Thoracic aorta (tissue), 2 donors: ENCODE results near the gene PCDHB16. TPM values are rescaled to one million over a fixed set of nuclear protein-coding genes. Genes with fewer than 3 reads are reported as not detected.
"Not testable (repeated sequence)": the region's sequence is repeated elsewhere in the genome, so short reads cannot be mapped to it uniquely, and the experiment has no call there.

Source experiments
- ATAC-seq: fragments of 150-250 bp; one replicate; pipeline ENCODE4 v1.8.0; 2017; ENCODE audit warnings: low read depth; ENCODE audit not compliant: insufficient number of reproducible peaks, low FRiP score
- DNase-seq: peaks from one replicate; pipeline ENCODE4 v3.0.0-alpha.2; 2020; ENCODE audit warnings: low spot score
- H3K27ac ChIP-seq, 2 donors: fragments of 200-600 bp; sonication (generic); 1 replicate in 1 of 2; 2 replicates in 1 of 2; pipeline ENCODE4 v1.5.1; 2016; ENCODE audit warnings: mild to moderate bottlenecking in 2 of 2, moderate library complexity in 2 of 2
- H3K27me3 ChIP-seq: fragments of 200-600 bp; sonication (generic); replicated peaks from 2 replicates; pipeline ENCODE4 v1.6.0; 2016; ENCODE audit warnings: mild to moderate bottlenecking; ENCODE audit not compliant: insufficient read depth
- H3K36me3 ChIP-seq: fragments of 200-600 bp; sonication (generic); one replicate; pipeline ENCODE4 v1.5.1; 2016
- H3K4me1 ChIP-seq, 2 donors: fragments of 200-600 bp; sonication (generic); 1 replicate in 1 of 2; 2 replicates in 1 of 2; pipeline versions ENCODE4 v1.5.1 to v1.6.0; 2016; ENCODE audit warnings: low read depth in 2 of 2, mild to moderate bottlenecking in 1 of 2; ENCODE audit not compliant: control insufficient read depth in 1 of 2
- H3K4me3 ChIP-seq: fragments of 200-600 bp; sonication (generic); 2 replicates; pipeline ENCODE4 v1.5.1; 2016; ENCODE audit warnings: mild to moderate bottlenecking
- H3K9me3 ChIP-seq: fragments of 200-600 bp; sonication (generic); 2 replicates; pipeline ENCODE4 v1.5.1; 2016
- CTCF ChIP-seq: fragments of 200-600 bp; sonication (generic); IDR thresholded peaks from one replicate; pipeline ENCODE4 v1.5.1; 2019; ENCODE audit warnings: antibody characterized with exemption
- total RNA-seq, 2 donors: library from RNA; depleted of rRNA; stranded (reverse); fragments of >200 nt; gene quantifications; one replicate each; pipeline versions ENCODE4 v1.1.0 to v1.2.3, GENCODE V29; 2016

Gene PCDHB16
- total RNA-seq, 2 donors from 2014 or later = 9.1 to 11.6 TPM

DNA sequence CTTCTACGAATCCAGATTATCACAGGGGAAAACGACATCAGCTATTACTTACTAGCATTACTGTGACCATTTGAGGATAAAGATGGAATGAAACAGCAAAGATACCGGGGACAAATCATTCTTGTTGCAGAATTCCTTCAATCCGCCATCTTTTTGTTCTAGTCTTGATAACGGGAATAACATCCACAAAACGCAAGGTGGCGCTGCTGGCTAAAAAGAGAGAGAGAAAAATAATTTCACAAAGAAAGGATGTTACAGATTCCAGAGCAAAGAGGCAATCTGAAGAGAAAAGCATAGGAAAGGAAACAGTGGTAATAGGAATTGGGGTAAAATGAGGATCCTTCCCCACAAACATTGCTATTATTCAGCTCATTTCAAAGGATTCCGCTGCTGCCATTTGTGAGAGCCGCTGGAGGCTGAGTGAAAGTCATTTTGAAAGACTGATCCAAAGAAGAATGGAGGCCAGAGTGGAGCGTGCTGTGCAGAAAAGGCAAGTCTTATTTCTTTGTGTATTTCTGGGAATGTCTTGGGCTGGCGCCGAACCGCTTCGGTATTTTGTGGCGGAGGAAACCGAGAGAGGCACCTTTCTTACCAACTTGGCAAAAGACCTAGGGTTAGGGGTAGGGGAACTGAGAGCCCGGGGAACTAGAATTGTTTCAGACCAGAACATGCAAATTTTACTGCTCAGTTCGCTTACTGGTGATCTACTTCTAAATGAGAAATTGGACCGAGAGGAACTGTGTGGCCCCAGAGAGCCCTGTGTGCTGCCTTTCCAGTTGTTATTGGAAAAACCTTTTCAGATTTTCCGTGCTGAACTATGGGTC lies 9.6 kb upstream of the PCDHB16 start, which contains the start of gene PCDHB7:
Gene PCDHB7, plus strand, starts transcription at position 264 of the 824 bp plus-strand sequence. Its CDS starts 192 bp downstream, at position 456.
- Histone ChIP-seq H3K27ac (no peak within 1 kb of the TSS), H3K9me3 (peaks cover 39% of the 10 kb centered on the region), H3K36me3 (no peaks in the 10 kb centered on the region), H3K4me1 (no peaks in the 10 kb centered on the region), H3K27me3 (no peaks in the 10 kb centered on the region), H3K4me3 (peak within 1 kb of the TSS; percentile 42)
- peak; percentile 16 for TF ChIP-seq CTCF
- ATAC-seq (no peak), DNase-seq (no peak)

GRCh38 chr5:141174291-141175104 lies 7.7 kb upstream of the PCDHB16 start:
- H3K27me3 ChIP-seq = not testable (repeated sequence)

DNA sequence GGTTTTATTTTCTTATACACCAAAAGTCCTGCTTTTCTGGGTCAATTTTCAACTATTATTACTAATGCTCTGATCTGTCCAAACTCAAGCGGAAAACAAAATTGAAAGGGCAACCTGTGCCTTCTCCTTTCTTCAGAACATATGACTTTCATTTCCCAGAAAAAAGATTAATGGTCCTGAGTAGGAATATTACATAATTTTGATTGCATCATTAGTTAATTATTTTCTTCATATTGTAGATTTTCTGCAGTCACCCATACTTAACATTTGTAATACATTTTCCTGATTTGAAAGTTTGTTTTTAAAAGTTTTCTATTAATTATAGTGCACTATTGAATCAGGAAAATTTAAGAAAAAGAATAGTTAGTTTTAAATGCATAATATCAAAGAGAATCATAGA lies 6.3 kb upstream of the PCDHB16 start:
- H3K9me3 ChIP-seq = peaks cover 48% of the 10 kb centered on the region
- no peaks in the 10 kb centered on the region for H3K4me1 ChIP-seq
- no peak overlapping the region for H3K4me3 ChIP-seq
- DNase-seq (no peak), ATAC-seq (no peak)
- TF ChIP-seq CTCF = no peak
- no peaks in the 10 kb centered on the region for H3K36me3 ChIP-seq
- H3K27ac ChIP-seq = no peak overlapping the region
- H3K27me3 ChIP-seq = no peaks in the 10 kb centered on the region

More at GRCh38 chr5:141174291-141175104, 7.7 kb upstream of the PCDHB16 start:
- not testable (repeated sequence) for H3K4me3 ChIP-seq, DNase-seq, H3K4me1 ChIP-seq, ATAC-seq, H3K27ac ChIP-seq, H3K36me3 ChIP-seq
- peaks cover 45% of the 10 kb centered on the region for H3K9me3 ChIP-seq

- H3K9me3 ChIP-seq = peaks cover 51% of the 10 kb centered on the region
- not testable (repeated sequence) for H3K36me3 ChIP-seq, ATAC-seq, H3K27me3 ChIP-seq, H3K4me1 ChIP-seq, H3K4me3 ChIP-seq, DNase-seq, H3K27ac ChIP-seq
Observed at GRCh38 chr5:141177577-141178191, 4.5 kb upstream of the PCDHB16 start, which contains the start of gene PCDHB8. Gene PCDHB8 (plus strand): TSS chr5:141177790. CDS start chr5:141178035, 245 bp downstream.

- ATAC-seq, DNase-seq, H3K4me1 ChIP-seq, H3K4me3 ChIP-seq, H3K27ac ChIP-seq, H3K27me3 ChIP-seq, H3K36me3 ChIP-seq: not testable (repeated sequence)
- peaks cover 62% of the 10 kb centered on the region for H3K9me3 ChIP-seq
Observed at GRCh38 chr5:141179371-141179770, 2.8 kb upstream of the PCDHB16 start.

DNA sequence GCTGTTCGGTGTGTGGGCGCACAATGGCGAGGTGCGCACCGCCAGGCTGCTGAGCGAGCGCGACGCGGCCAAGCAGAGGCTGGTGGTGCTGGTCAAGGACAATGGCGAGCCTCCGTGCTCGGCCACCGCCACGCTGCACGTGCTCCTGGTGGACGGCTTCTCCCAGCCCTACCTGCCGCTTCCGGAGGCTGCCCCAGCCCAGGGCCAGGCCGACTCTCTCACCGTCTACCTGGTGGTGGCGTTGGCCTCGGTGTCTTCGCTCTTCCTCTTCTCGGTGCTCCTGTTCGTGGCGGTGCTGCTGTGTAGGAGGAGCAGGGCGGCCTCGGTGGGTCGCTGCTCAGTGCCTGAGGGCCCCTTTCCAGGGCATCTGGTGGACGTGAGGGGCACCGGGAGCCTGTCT lies 2.3 kb upstream of the PCDHB16 start:
- ATAC-seq, H3K36me3 ChIP-seq, DNase-seq, H3K4me3 ChIP-seq, H3K27me3 ChIP-seq, H3K27ac ChIP-seq, H3K4me1 ChIP-seq: not testable (repeated sequence)
- H3K9me3 ChIP-seq = peaks cover 63% of the 10 kb centered on the region
